K562 (cell line): Measurements from ENCODE around the gene ZMIZ1. TPM values are rescaled to one million over a fixed set of nuclear protein-coding genes. Genes with fewer than 3 reads are reported as not detected.

ENCODE experiments used
- ATAC-seq: fragments of 200-7000 bp; cut with Tn5 transposase; 3 replicates; pipeline ENCODE4 v1.9.1; 2020; ENCODE audit warnings: moderate library complexity
- BruUV-seq: library from RNA; stranded (reverse); fragments of 400-500 nt; replicated peaks from 2 replicates; lab custom pipeline; 2021; lab: Mats Ljungman, UMichigan
- CTCF ChIA-PET: fragments of 300-600 bp; formaldehyde crosslinking; extraction: SDS; loops from one replicate; lab custom pipeline; 2021; ENCODE audit warnings: low intra/inter-chr PET ratio; lab: Yijun Ruan, JAX
- POLR2A ChIA-PET: fragments of 300-600, 350-650 bp; sonication (Branson Sonifier 250); formaldehyde crosslinking; extraction: SDS; loops from one replicate; lab custom pipeline; 2021; ENCODE audit warnings: antibody characterized with exemption, inconsistent platforms; lab: Yijun Ruan, JAX
- DNase-seq, 4 experiments: peaks; one replicate each; pipeline versions ENCODE4 v3.0.0 to v3.0.0-alpha.2; 2011 to 2018; ENCODE audit warnings: low spot score in 3 of 4, mixed read lengths in 3 of 4; ENCODE audit errors: extremely low read depth in 1 of 4
- FAIRE-seq: peaks from 2 replicates; lab custom pipeline; 2011; peaks lifted over from hg19 to GRCh38; lab: Jason Lieb, UNC
- H2AFZ ChIP-seq: 2 replicates; pipeline ENCODE4 v1.6.0; 2011; ENCODE audit warnings: low read depth, low read length, control low read depth, inconsistent platforms
- H3K27ac ChIP-seq: fragments of 200-600 bp; 3 replicates; pipeline ENCODE4 v1.8.0; 2011; ENCODE audit warnings: low read depth, mild to moderate bottlenecking, control low read depth, inconsistent platforms, low read length, moderate library complexity, mixed read lengths; ENCODE audit errors: extremely low read depth
- H3K27me3 ChIP-seq, 2 experiments: fragments of 300-600 bp in 1 of 2; 2 replicates in 1 of 2; 3 replicates in 1 of 2; pipeline versions ENCODE4 v1.6.0 to v1.8.0; 2011; ENCODE audit warnings: inconsistent platforms in 2 of 2, low read length in 2 of 2, mild to moderate bottlenecking in 1 of 2, mixed read lengths in 1 of 2, moderate library complexity in 1 of 2; ENCODE audit not compliant: control insufficient read depth in 2 of 2, insufficient read depth in 2 of 2
- H3K36me3 ChIP-seq: fragments of 300-600 bp; 3 replicates; pipeline ENCODE4 v1.8.0; 2011; ENCODE audit warnings: mild to moderate bottlenecking, low read length, inconsistent platforms; ENCODE audit not compliant: control insufficient read depth, insufficient read depth
- H3K4me1 ChIP-seq, 2 experiments: fragments of 200-600 bp in 1 of 2; replicated peaks in 1 of 2; 2 replicates in 1 of 2; 3 replicates in 1 of 2; pipeline versions ENCODE4 v1.5.1 to v1.8.0; 2011; ENCODE audit warnings: inconsistent platforms in 2 of 2, low read length in 2 of 2, mild to moderate bottlenecking in 1 of 2, mixed read lengths in 1 of 2, moderate library complexity in 1 of 2; ENCODE audit not compliant: control insufficient read depth in 2 of 2, insufficient read depth in 2 of 2
- H3K4me2 ChIP-seq: 2 replicates; pipeline ENCODE4 v1.6.1; 2011; ENCODE audit warnings: low read length, control low read depth, inconsistent platforms, mixed read lengths; ENCODE audit not compliant: insufficient read depth
- H3K4me3 ChIP-seq: fragments of 200-600 bp; sonication (generic), shearing (Covaris generic); 2 replicates; pipeline ENCODE4 v1.5.1; 2016; ENCODE audit warnings: control low read depth, inconsistent platforms
- H3K79me2 ChIP-seq: fragments of 200-600 bp; 3 replicates; pipeline ENCODE4 v1.8.0; 2011; ENCODE audit warnings: low read length, inconsistent platforms; ENCODE audit not compliant: control insufficient read depth, insufficient read depth
- H3K9ac ChIP-seq, 2 experiments: 2 replicates each; pipeline versions ENCODE4 v1.6.0 to v1.6.1; 2011; ENCODE audit warnings: low read depth in 2 of 2, low read length in 2 of 2, control low read depth in 1 of 2, inconsistent platforms in 1 of 2, mild to moderate bottlenecking in 1 of 2, mixed read lengths in 1 of 2; ENCODE audit not compliant: insufficient read depth in 1 of 2
- H3K9me1 ChIP-seq: one replicate; pipeline ENCODE4 v1.6.0; 2011; ENCODE audit warnings: inconsistent platforms, mild to moderate bottlenecking, low read length, moderate library complexity; ENCODE audit not compliant: control insufficient read depth, insufficient read depth
- H3K9me3 ChIP-seq: replicated peaks from 2 replicates; pipeline ENCODE4 v1.5.1; 2011; ENCODE audit warnings: low read depth, low read length, inconsistent platforms; ENCODE audit not compliant: control insufficient read depth, insufficient read depth
- H4K20me1 ChIP-seq: replicated peaks from 2 replicates; pipeline ENCODE4 v1.6.1; 2011; ENCODE audit warnings: low read length, inconsistent platforms, mixed read lengths; ENCODE audit not compliant: control insufficient read depth, insufficient read depth
- ASH1L ChIP-seq: fragments of 450-650 bp; IDR thresholded peaks from 2 replicates; pipeline ENCODE4 v1.6.1; 2018; ENCODE audit warnings: borderline replicate concordance, mild to moderate bottlenecking, low read depth; ENCODE audit not compliant: partially characterized antibody
- BRD9 ChIP-seq: fragments of 450-650 bp; IDR thresholded peaks from 2 replicates; pipeline ENCODE4 v1.6.1; 2018; ENCODE audit warnings: low read depth; ENCODE audit not compliant: partially characterized antibody
- HIVEP1 ChIP-seq: fragments of 250-450 bp; sonication (Bioruptor Pico); IDR thresholded peaks from 2 replicates; pipeline ENCODE4 v1.4.0; 2020; ENCODE audit warnings: mild to moderate bottlenecking
- MAFF ChIP-seq: IDR thresholded peaks from 2 replicates; pipeline ENCODE4 v1.6.1; 2012; ENCODE audit warnings: low read length, improper control_type of control experiment
- RBBP5 ChIP-seq: fragments of 200-600 bp; sonication (generic); IDR thresholded peaks from 2 replicates; pipeline ENCODE4 v1.6.1; 2012; ENCODE audit warnings: borderline replicate concordance, mild to moderate bottlenecking, low read length, control low read depth, inconsistent platforms; ENCODE audit not compliant: insufficient read depth, poor library complexity, severe bottlenecking
- U2AF2 ChIP-seq: fragments of 200-400 bp; formaldehyde crosslinking; optimal IDR thresholded peaks from 2 replicates; pipeline ENCODE3; 2017; ENCODE audit warnings: low read depth, mild to moderate bottlenecking, low read length
- ZNF124 ChIP-seq: sonication (generic); formaldehyde crosslinking; IDR thresholded peaks from 2 replicates; pipeline ENCODE4 v1.8.1; 2022; ENCODE audit warnings: missing genetic modification reagents
- ZNF316 ChIP-seq: fragments of 450-650 bp; IDR thresholded peaks from 2 replicates; pipeline ENCODE4 v1.6.1; 2016
- WGBS: fragments of 100-300 bp; shearing (Covaris generic); methylation state at CpG from one replicate; pipeline ENCODE4 v1.1.6; 2016; ENCODE audit warnings: low coverage, mixed read lengths; ENCODE audit not compliant: insufficient coverage; ENCODE audit errors: missing lambda C conversion rate; 5-methylcytosine and 5-hydroxymethylcytosine counted together
- in situ Hi-C: fragments of 300-500 bp; cut with MboI; formaldehyde crosslinking; loops from 4 replicates; pipeline ENCODE4 v1.15.0; 2018; ENCODE audit warnings: inconsistent platforms, mixed read lengths
- intact Hi-C: fragments of 100-400 bp; cut with micrococcal nuclease; formaldehyde crosslinking; loops from 2 replicates; pipeline ENCODE4 v1.14.2; 2022
- polyA plus RNA-seq, 8 experiments: library from polyadenylated mRNA; depleted of rRNA in 4 of 8; stranded (reverse) in 5 of 8; unstranded in 3 of 8; fragments of >200 nt; fragmentation: Nextera tagmentation in 2 of 8; fragmentation: Illumina TruSeq in 1 of 8; extraction: Ambion mirVana in 2 of 8; extraction: Trizol in 1 of 8; gene quantifications; 2 replicates each; pipeline versions ENCODE4 v1.2.1 to v1.2.3, GENCODE V29; 2011 to 2014; ENCODE audit warnings: inconsistent platforms in 1 of 8, missing spikeins in 1 of 8
- total RNA-seq, 7 experiments: library from RNA; depleted of rRNA in 6 of 7; stranded (reverse); fragments of >200 nt in 6 of 7; fragmentation: Illumina TruSeq in 2 of 7; extraction: Trizol in 2 of 7; gene quantifications; 2 replicates each; pipeline versions ENCODE4 v1.2.1 to v1.2.3, GENCODE V29; 2011 to 2021; ENCODE audit warnings: low replicate concordance in 1 of 7
- TF ChIP-seq, protein P1 (sequence below): fragments of 450-650 bp; formaldehyde crosslinking; IDR thresholded peaks from 2 replicates; pipeline ENCODE4 v1.4.0; 2020; ENCODE audit warnings: mild to moderate bottlenecking, mixed read lengths
- TF ChIP-seq, protein P2 (sequence below): fragments of 250-450 bp; sonication (Bioruptor Pico); IDR thresholded peaks from 2 replicates; pipeline ENCODE4 v1.5.0; 2021; ENCODE audit warnings: mild to moderate bottlenecking, moderate library complexity
- TF ChIP-seq, protein P3 (sequence below): fragments of 250-450 bp; sonication (Bioruptor Pico); IDR thresholded peaks from 2 replicates; pipeline ENCODE4 v1.4.0; 2020; ENCODE audit warnings: mild to moderate bottlenecking, moderate library complexity
- TF ChIP-seq, protein P4 (sequence below): sonication (generic); formaldehyde crosslinking; IDR thresholded peaks from 2 replicates; pipeline ENCODE4 v1.8.1; 2022; ENCODE audit warnings: missing genetic modification reagents

Gene ZMIZ1
- total and polyA plus RNA-seq, 9 of the 15 experiments (the other 6 are each of a cell fraction or from before 2014, with no cell fraction given): 1.0 to 37.3 (median 4.3) TPM

DNA sequence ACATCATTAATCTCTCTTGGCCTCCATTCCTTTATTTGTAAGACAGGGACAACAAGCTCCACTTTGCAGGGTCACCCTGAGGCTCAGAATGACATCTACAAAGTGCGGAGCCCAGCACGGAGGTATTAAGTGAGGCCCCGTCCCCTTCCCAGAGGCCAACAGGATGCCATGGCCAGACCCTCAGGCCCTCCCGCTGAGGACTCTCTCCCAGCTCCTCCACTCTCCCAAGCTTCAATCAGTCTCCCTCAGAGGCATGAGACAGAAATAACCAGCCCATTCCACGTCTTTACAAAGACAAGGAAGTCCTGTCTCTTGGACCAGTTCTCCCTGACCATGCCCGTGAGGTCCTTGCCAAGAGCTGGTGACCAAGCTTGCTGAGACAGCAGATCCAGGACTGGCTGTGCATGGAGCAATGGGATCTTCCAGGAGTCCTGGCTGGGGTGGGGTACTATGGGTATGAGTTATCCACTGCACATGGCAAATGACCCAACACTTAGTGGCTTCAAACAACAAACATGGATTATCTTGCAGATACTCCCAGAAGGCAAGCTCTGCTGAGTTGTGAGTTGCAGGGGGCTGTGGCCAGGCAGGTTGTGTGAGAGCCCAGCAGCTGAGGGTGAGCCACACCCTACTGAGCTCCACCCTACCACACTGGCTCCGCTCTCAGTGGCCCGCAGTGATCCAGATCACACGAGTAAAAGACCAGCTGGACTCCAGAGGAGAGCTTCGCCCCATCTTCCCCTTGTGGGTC is 274.2 kb downstream of the ZMIZ1 start:
- H2AFZ ChIP-seq: no peak overlapping the region
- no peak overlapping the region for H3K27ac ChIP-seq
- no peak overlapping the region for H3K9ac ChIP-seq
- no peaks in the 10 kb centered on the region for H3K9me1 ChIP-seq
- in situ Hi-C loops (no loop called here), intact Hi-C loops (loop anchor here (2.0 kb wide), 1 partner anchor 50 kb away; no protein-coding TSS in a partner anchor)
- ATAC-seq (peak; percentile 21), FAIRE-seq (peak; percentile 85), DNase-seq (peak; percentile 57 to 67 (median 62))
- no peak overlapping the region for H3K4me3 ChIP-seq
- H3K36me3 ChIP-seq: no peaks in the 10 kb centered on the region
- H3K4me2 ChIP-seq: peak overlapping the region; percentile 1; the same call in 1 of the 2 replicates
- CTCF ChIA-PET: no interaction called here
- POLR2A ChIA-PET: interaction anchor here (0.6 to 1.8 kb wide), 5 partner anchors 9 to 1423 kb away, joined by 3 to 9 read pairs (median 3); no protein-coding TSS in a partner anchor
- no peaks in the 10 kb centered on the region for H3K27me3 ChIP-seq
- H4K20me1 ChIP-seq: no peaks in the 10 kb centered on the region
- BruUV-seq: no TSS peak
- H3K79me2 ChIP-seq: peaks cover 7% of the 10 kb centered on the region
- WGBS: 16% methylated on average over 10 of the region's 10 CpGs
- H3K9me3 ChIP-seq: no peaks in the 10 kb centered on the region
- peaks cover 20 to 26% of the 10 kb centered on the region in 2 experiments; a peak in 4 of 5 replicates for H3K4me1 ChIP-seq
- TF ChIP-seq U2AF2 (no peak), ASH1L (no peak), MAFF (0 out of 2 replicates have a peak, but pooled peaks have one; percentile 9), HIVEP1 (no peak), ZNF316 (peak; percentile 53; the same call in 1 of the 2 replicates), BRD9 (no peak), RBBP5 (no peak), ZNF124 (no peak)
- TF ChIP-seq, protein P1, sequence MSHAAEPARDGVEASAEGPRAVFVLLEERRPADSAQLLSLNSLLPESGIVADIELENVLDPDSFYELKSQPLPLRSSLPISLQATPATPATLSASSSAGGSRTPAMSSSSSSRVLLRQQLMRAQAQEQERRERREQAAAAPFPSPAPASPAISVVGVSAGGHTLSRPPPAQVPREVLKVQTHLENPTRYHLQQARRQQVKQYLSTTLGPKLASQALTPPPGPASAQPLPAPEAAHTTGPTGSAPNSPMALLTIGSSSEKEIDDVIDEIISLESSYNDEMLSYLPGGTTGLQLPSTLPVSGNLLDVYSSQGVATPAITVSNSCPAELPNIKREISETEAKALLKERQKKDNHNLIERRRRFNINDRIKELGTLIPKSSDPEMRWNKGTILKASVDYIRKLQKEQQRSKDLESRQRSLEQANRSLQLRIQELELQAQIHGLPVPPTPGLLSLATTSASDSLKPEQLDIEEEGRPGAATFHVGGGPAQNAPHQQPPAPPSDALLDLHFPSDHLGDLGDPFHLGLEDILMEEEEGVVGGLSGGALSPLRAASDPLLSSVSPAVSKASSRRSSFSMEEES (CRISPR knock-in tag): no peak
- TF ChIP-seq, protein P2, sequence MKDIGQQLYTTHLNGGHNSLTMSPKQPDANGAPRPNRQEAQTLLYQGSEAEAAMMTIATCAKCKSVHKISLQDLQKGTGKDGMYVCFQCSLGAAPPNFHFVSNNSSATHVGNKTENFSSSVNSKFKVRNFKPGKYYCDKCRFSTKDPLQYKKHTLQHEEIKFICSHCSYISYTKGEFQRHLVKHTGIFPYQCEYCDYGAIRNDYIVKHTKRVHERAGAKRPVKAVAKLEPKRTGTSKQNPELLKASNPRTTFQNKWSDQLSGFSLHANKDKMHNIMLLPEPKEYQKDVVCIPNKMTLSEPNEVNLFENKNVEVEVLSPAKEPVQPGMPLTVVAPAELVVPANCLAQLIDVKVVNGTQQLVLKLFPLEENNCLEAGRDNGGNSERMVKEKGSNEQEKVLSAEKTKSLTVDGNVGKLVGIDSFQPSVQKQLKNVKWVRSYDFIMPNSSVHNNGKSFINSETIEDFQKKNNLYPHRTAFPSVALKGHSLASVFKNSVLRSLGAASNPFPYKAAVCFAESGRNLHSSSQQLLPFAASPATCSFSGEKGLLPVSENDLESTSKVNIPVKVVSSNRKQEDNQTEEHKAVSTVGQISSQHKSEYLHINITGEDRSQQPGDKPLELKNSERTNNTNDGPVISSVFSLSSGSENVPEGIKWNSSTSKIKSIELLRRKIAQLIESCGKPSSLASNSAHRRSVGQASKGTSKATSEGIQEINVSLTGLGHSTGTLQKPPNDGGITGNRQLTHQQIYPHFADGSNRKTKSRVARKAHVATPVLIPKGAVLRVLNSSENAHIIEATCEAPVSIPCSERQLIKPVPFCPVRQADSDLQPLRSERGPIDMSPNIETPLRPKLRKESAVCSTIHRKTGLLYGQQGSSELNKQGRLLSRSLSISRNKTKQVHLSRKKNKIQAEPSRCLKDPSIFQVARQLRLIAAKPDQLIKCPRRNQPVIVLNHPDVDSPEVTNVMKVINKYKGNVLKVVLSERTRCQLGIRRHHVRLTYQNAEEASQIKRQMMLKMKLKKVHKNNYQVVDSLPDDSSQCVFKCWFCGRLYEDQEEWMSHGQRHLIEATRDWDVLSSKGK (CRISPR knock-in tag): no peak
- TF ChIP-seq, protein P3, sequence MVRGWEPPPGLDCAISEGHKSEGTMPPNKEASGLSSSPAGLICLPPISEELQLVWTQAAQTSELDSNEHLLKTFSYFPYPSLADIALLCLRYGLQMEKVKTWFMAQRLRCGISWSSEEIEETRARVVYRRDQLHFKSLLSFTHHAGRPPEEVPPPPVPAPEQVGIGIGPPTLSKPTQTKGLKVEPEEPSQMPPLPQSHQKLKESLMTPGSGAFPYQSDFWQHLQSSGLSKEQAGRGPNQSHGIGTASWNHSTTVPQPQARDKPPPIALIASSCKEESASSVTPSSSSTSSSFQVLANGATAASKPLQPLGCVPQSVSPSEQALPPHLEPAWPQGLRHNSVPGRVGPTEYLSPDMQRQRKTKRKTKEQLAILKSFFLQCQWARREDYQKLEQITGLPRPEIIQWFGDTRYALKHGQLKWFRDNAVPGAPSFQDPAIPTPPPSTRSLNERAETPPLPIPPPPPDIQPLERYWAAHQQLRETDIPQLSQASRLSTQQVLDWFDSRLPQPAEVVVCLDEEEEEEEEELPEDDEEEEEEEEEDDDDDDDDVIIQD (CRISPR knock-in tag): no peak
- TF ChIP-seq, protein P4, sequence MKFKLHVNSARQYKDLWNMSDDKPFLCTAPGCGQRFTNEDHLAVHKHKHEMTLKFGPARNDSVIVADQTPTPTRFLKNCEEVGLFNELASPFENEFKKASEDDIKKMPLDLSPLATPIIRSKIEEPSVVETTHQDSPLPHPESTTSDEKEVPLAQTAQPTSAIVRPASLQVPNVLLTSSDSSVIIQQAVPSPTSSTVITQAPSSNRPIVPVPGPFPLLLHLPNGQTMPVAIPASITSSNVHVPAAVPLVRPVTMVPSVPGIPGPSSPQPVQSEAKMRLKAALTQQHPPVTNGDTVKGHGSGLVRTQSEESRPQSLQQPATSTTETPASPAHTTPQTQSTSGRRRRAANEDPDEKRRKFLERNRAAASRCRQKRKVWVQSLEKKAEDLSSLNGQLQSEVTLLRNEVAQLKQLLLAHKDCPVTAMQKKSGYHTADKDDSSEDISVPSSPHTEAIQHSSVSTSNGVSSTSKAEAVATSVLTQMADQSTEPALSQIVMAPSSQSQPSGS (CRISPR knock-in tag): no peak
